ENCODE results near the gene BST2. TPM values are rescaled to one million over a fixed set of nuclear protein-coding genes. Genes with fewer than 3 reads are reported as not detected.

BST2 gene
- total and polyA plus RNA-seq, 9 of the 15 experiments (the other 6 are each of a cell fraction or from before 2014, with no cell fraction given) = 11.2 to 232 (median 151) TPM

DNA sequence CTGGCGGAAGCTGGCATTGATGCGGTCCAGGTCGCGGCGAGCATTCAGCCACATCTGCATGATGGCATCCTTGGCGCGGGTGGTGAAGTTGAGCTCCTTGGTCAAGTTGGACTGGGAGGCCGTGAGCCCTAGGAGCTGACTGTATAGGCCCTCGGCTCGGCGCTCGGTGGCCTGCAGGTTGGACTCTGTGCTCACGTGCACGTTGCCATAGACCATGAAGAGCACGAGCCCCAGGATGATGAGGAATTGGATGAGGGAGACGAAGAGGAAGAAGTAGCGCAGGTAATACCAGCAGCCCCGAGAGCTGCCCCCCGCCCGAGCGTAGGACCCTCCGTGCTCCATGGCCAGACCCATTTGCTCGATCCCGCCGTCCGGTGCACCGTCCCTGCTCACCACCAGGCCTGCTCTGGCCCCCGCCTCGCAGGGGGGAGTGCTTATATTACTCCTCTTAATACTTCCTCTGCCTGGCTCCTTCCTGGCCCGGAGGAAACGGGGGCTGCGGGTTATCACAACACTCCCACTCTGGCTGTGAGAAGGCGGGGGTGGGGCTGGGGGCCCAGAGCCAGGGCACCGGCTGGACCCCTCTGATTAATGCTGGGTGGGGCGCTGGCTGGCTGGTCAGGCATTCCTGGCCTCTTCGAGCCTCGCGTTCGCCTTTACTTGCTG, 28.4 kb downstream of the BST2 start, which contains the start of gene PLVAP (continued):
- TF ChIP-seq RBM22 (IDR thresholded peaks at IDR 0.05; ENCODE audit: low read depth, low read length, poor library complexity, severe bottlenecking) (no peak), GABPA (tag; conservative IDR thresholded peaks at IDR 0.05; ENCODE audit: low read depth) (no peak), ZEB2 (IDR thresholded peaks at IDR 0.05) (no peak), ZNF551 (CRISPR knock-in tag; IDR thresholded peaks at IDR 0.05) (no peak), ZNF609 (CRISPR knock-in tag; IDR thresholded peaks at IDR 0.05; ENCODE audit: borderline replicate concordance) (no peak), ZNF398 (CRISPR knock-in tag; IDR thresholded peaks at IDR 0.05) (no peak), CBFA2T2 (conservative IDR thresholded peaks at IDR 0.05) (peak; percentile 61), TBL1XR1 (IDR thresholded peaks at IDR 0.05; ENCODE audit: low read length in 2 of 2) (no peak), POLR2AphosphoS5 (IDR thresholded peaks at IDR 0.05; ENCODE audit: control insufficient read depth, insufficient read depth, low read depth, low read length) (peak; percentile 43; the same call in 1 of the 2 replicates), ZNF695 (CRISPR knock-in tag; IDR thresholded peaks at IDR 0.05) (no peak), CCAR2 (IDR thresholded peaks at IDR 0.05; ENCODE audit: low read depth, low read length) (no peak), HINFP (tag; conservative IDR thresholded peaks at IDR 0.05; ENCODE audit: low read depth) (no peak), ZNF133 (CRISPR knock-in tag; IDR thresholded peaks at IDR 0.05) (no peak), ZNF184 (CRISPR knock-in tag; IDR thresholded peaks at IDR 0.05) (no peak)
- TF ChIP-seq, protein P1, sequence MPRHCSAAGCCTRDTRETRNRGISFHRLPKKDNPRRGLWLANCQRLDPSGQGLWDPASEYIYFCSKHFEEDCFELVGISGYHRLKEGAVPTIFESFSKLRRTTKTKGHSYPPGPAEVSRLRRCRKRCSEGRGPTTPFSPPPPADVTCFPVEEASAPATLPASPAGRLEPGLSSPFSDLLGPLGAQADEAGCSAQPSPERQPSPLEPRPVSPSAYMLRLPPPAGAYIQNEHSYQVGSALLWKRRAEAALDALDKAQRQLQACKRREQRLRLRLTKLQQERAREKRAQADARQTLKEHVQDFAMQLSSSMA (CRISPR knock-in tag; IDR thresholded peaks at IDR 0.05) = no peak
- TF ChIP-seq, protein P2, sequence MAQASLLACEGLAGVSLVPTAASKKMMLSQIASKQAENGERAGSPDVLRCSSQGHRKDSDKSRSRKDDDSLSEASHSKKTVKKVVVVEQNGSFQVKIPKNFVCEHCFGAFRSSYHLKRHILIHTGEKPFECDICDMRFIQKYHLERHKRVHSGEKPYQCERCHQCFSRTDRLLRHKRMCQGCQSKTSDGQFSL (CRISPR knock-in tag; IDR thresholded peaks at IDR 0.05) = peak; percentile 61; the same call in 1 of the 2 replicates
- TF ChIP-seq, protein P2 (tag; IDR thresholded peaks at IDR 0.05) = no peak
